Activated gamma-delta T cell (primary cell): ENCODE measurements around the gene PHF2.

ENCODE experiments used
- DNase-seq: peaks from one replicate; lab custom pipeline; 2025; lab: John Stamatoyannopoulos, UW

The PHF2 gene

GRCh38 chr9:93568169-93568568 is 8.2 kb upstream of the PHF2 start:
- DNase-seq = no peak

- DNase-seq = no peak
Measured at GRCh38 chr9:93569621-93570174, 6.7 kb upstream of the PHF2 start.

GRCh38 chr9:93572221-93572620 is 4.2 kb upstream of the PHF2 start:
- DNase-seq = no peak

GRCh38 chr9:93572636-93573515 is 3.5 kb upstream of the PHF2 start:
- no peak for DNase-seq

GRCh38 chr9:93573516-93573828 is 2.9 kb upstream of the PHF2 start:
- no peak for DNase-seq

GRCh38 chr9:93574091-93574899 is 2.1 kb upstream of the PHF2 start:
- no peak for DNase-seq

- DNase-seq = no peak
Measured at GRCh38 chr9:93574900-93575795, 1.2 kb upstream of the PHF2 start.

GRCh38 chr9:93575796-93576257 is 557 bp upstream of the PHF2 start:
- peak; percentile 31 for DNase-seq

GRCh38 chr9:93577078-93577974 is 942 bp downstream of the PHF2 start:
- DNase-seq = no peak

- DNase-seq = no peak
Measured at GRCh38 chr9:93577975-93578682, 1.7 kb downstream of the PHF2 start.

GRCh38 chr9:93578844-93579243 is 2.5 kb downstream of the PHF2 start:
- DNase-seq = no peak

GRCh38 chr9:93579711-93580516 is 3.5 kb downstream of the PHF2 start:
- DNase-seq = no peak

- no peak for DNase-seq
Measured at GRCh38 chr9:93580654-93581380, 4.4 kb downstream of the PHF2 start.

- no peak for DNase-seq
Measured at GRCh38 chr9:93582115-93582514, 5.7 kb downstream of the PHF2 start.

GRCh38 chr9:93582550-93582949 is 6.2 kb downstream of the PHF2 start:
- DNase-seq = no peak

- DNase-seq = no peak
Measured at GRCh38 chr9:93585259-93585658, 8.9 kb downstream of the PHF2 start.

GRCh38 chr9:93585695-93586094 is 9.3 kb downstream of the PHF2 start:
- no peak for DNase-seq

GRCh38 chr9:93586290-93587057 is 10.1 kb downstream of the PHF2 start:
- no peak for DNase-seq
